Activated naive CD4-positive, alpha-beta T cell treated with anti-CD3 and anti-CD28 coated beads, Interleukin-2, amount 50 U/mL, for 72 hours (primary cell): ENCODE results near the gene ASIC4. TPM values are rescaled to one million over a fixed set of nuclear protein-coding genes. Genes with fewer than 3 reads are reported as not detected.
A peak's percentile ranks its signal among the peaks of the same experiment; 100 is the strongest.

Experiments used
- ATAC-seq, 2 donors: fragments of 150-1000 bp; cut with Tn5 transposase; 2 replicates each; pipeline ENCODE4 v1.10.0; 2021; ENCODE audit warnings: mild to moderate bottlenecking in 2 of 2, moderate library complexity in 2 of 2
- DNase-seq, 2 donors: peaks; one replicate each; pipeline ENCODE4 v3.0.0; 2021 to 2022; ENCODE audit warnings: low spot score in 2 of 2
- H3K27ac Mint-ChIP-seq, 2 donors: one replicate each; pipeline ENCODE4 v1.8.0; 2022; ENCODE audit warnings: mild to moderate bottlenecking in 2 of 2, mixed read lengths in 2 of 2
- H3K36me3 Mint-ChIP-seq, 2 donors: one replicate each; pipeline ENCODE4 v1.8.0; 2022; ENCODE audit warnings: mixed read lengths in 2 of 2
- H3K9me3 Mint-ChIP-seq, 2 donors: one replicate each; pipeline ENCODE4 v1.8.0; 2022; ENCODE audit warnings: mixed read lengths in 2 of 2
- total RNA-seq, 2 donors: library from RNA; stranded (reverse); gene quantifications; one replicate each; pipeline ENCODE4 v1.2.3, GENCODE V29; 2022

ASIC4 gene
- total RNA-seq, 2 donors from 2014 or later: 0.16 to 0.98 TPM

DNA sequence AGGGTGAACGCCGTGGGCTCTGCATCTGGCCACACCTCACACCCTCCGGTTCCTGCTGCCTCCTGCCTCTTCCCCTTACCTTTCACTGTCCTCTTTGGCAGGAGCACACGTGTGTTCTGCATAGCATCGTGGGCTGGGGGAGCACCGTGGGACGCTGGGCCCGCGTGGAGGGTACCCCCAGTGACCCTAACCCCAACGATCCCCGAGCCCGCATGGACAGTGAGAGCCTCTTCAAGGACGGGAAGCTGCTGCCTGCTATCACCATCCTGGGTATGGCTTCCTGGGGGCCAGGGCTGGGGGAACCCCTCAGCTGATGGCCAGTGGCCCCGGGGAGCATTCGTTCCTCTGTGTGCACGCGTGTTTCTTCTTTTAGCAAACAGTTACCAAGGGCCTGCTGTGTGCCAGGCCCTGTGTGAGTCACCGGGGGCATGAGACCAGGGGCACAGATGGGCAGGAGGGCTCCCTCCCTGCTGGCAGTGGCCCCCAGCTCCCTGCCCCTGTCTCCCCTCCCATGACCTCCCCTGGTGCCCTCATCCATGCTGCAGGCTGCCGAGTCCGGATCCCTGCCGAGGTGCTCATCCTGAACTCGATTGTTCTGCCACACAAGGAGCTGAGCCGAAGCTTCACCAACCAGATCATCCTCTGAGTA, 8.0 kb upstream of the ASIC4 start:
- Mint-ChIP-seq H3K9me3 (no peaks in the 10 kb centered on the region), H3K27ac (no peak overlapping the region), H3K36me3 (no peaks in the 10 kb centered on the region)
- no peak for DNase-seq
- no peak for ATAC-seq

DNA sequence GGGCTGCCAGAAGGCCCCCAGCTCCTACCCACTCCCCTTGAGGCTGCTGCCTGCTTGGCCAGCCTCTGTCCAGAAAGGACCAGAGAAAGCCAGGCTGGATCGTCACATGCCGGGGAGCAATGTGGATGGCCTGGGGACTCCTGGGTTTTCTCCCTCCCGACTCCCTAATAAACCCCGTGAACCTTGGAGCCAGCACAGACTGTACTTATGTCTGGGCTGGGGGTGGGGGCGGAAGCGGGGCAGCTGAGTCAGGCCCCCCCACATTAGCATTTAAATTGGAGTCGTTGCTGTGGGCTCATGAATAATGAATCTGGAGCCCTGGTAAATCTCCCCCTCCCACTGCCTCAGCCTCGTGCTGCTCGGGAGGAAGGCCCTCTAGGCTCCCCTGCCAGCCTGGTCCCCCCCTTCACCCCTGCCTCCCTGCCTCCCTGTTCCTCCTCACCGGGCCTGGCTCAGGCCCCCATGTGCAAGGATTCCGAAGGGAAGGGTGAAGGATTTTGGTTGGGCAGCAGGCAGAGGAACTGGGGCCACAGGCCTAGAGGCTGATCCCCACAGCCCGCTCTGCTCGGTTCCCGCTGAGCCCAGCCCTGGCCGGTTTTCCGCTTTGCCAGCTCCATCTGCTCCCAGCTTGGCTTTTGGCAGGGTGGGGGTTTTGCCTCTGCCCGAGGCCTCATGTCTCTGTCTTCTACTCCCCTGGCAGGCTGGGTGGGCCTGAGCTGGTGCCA, 7.3 kb upstream of the ASIC4 start:
- ATAC-seq (no peak), DNase-seq (no peak)
- no peaks in the 10 kb centered on the region for H3K9me3 Mint-ChIP-seq
- H3K36me3 Mint-ChIP-seq: no peaks in the 10 kb centered on the region
- no peak overlapping the region for H3K27ac Mint-ChIP-seq

DNA sequence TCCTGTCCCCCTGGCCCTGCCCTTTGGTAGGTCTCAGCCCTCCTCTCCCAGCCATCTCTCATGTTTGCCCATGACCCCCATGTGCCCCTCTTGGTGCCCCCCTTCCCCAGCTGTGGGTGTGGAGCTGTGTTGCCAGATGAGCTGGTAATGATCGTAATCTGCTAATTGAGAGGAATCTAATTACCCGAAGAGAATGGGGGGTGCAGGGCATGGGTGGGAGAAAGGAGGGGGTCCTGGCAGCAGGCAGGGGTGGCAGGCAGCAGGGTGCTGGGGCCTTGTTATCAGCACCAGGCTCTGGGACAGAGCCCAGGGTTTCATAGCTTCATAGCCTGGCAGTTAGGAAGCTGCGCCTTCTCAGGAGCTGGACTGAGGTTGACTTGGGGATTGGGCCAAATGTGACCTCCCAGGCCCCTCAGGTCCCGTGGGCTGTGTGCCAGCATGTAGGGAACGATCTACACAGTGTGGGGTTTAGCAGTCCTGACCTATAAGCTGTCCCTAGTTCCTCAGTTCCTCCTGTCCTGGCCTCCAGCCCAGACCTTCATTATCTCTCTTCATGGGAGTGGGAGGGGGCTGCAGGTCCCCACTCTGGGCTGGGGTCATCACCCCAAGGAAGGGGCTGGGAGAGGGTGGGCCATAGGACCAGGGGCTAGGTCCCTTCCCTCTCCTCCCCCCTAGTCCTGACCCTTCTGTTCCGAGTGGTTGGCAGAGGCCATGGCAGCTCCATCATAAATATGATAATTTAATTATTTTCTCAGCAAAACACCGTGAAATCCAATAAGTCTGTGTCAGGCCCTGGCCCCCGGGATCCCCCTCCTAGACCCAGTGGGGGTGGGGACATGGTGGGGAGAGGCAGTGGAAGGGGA, 6.5 kb upstream of the ASIC4 start:
- Mint-ChIP-seq H3K36me3 (no peaks in the 10 kb centered on the region), H3K27ac (no peak overlapping the region), H3K9me3 (no peaks in the 10 kb centered on the region)
- ATAC-seq: no peak
- no peak for DNase-seq

DNA sequence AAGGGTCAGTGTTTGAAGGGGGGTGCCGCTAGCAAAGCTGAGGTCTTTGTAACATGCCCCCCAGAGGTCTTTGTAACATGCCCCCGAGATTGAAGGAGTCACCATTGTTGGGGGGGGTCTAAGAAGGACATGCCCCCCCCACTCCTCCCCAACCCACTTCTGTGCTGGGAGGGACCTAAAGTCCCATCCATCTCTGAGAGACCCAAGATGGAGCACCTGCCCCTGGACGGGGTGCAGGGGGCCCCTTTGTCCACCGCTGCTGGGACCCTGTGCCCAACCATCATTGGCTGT, 5.9 kb upstream of the ASIC4 start:
- no peaks in the 10 kb centered on the region for H3K36me3 Mint-ChIP-seq
- no peak overlapping the region for H3K27ac Mint-ChIP-seq
- no peak for DNase-seq
- no peak for ATAC-seq
- no peaks in the 10 kb centered on the region for H3K9me3 Mint-ChIP-seq

DNA sequence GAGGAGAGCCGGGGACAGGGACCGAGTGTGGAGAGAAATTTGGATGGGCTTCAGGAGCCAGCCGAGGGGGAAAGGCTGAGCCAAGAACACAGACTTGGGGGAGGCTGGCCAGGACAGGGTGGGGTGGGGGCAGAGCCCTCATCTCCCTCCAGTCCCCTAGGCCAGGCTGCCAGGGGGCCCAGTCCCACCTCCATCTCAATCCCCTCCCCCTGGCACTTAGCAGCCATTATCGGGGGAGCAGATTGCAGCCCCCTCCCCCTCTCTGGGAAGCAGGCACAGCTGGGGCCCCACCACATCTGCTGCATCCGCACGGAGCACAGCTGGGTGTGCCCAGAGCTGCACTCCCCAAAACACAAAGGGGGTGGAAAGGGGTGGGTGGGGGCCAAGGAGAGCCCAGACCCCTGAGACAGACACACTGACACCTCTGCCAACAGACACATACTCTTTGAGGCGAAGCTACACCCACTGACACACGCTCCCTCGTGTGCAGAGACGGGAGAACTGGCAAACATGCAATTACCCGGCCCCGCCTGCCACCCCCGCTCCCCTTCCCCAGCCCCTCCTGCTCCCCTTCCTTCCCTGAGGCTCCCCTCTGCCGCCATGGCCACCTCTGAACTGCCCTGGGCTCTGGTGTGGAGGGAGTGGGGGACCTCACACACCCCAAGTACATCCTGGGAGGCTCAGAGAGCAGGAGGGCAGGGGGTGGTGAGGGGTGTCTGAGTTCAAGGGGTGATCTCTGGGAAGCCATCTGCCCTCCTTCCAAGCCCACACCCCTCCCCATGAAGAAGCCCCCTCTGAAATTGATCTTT, 5.1 kb upstream of the ASIC4 start:
- Mint-ChIP-seq H3K27ac (no peak overlapping the region), H3K9me3 (no peaks in the 10 kb centered on the region), H3K36me3 (no peaks in the 10 kb centered on the region)
- ATAC-seq (peak; percentile 42 to 51), DNase-seq (no peak)

DNA sequence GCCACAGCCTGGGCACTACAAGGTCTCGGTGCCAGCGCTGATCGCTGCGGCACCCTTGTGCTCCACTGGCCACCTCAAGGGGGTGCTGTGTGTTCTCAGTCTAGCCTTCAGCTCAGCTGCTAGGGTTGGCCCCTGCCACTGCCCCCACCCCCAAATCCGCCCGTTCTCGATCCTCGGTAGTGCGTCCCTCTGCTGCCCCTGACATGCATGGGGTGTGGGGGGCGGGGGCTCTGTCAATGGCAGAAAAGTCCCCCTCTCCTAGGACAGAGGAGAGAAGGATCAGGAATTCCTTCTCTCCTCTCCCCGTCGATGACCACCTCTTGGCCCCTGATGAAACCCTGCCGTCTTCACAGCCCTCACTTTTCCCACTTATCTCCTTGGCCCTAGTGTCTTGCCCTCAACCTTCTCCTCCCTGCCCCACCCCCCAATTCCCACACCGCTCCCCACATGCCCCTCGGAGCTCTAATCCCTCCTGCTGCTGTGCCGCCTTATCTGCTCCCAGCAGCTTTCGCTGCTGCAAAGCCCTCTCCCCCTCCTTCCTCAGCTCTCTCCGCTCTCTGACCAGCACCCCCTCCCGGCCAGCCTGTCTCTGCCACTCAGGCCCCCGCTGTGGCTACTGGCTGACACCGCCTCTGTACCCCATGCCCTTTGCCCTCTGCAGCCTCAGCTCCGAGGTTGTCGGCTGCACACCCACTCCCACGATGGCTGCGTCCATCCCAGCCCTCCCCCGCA, 4.3 kb upstream of the ASIC4 start:
- no peaks in the 10 kb centered on the region for H3K9me3 Mint-ChIP-seq
- DNase-seq (peak in 1 of 2 donors; percentile 68), ATAC-seq (peak; percentile 77 to 89)
- no peaks in the 10 kb centered on the region for H3K36me3 Mint-ChIP-seq
- H3K27ac Mint-ChIP-seq: no peak overlapping the region

DNA sequence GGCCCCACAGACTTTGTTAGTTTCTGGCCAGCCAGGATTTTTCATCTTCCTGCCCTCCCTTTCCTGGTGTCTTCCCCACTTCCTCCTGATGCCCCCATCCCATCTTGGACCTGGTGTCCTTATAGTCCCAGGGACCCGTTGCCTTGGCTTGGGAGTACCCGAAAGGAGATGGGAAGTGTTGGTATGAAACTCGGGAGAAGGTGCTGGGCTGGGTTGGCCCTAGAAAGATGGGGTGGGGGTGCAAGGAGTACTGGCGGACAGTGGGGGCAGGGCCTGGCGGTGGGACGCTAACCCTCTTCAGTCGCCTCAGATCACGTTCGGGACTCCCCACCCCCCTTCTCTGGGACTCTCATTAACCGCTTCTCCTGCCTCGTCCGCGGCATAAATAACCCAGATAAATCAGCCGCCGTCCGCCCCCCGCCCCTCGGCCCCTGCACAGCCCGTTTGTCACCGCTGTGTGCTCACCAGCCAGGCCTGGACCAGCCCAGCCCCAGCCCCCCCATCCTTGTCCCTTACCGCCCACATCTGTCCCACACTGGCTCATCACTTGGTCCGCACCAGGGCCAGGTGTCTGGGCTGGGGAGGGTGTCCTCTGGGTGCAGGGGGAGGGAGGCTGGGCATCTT, 3.7 kb upstream of the ASIC4 start:
- Mint-ChIP-seq H3K27ac (no peak overlapping the region), H3K36me3 (no peaks in the 10 kb centered on the region)
- ATAC-seq: no peak

DNA sequence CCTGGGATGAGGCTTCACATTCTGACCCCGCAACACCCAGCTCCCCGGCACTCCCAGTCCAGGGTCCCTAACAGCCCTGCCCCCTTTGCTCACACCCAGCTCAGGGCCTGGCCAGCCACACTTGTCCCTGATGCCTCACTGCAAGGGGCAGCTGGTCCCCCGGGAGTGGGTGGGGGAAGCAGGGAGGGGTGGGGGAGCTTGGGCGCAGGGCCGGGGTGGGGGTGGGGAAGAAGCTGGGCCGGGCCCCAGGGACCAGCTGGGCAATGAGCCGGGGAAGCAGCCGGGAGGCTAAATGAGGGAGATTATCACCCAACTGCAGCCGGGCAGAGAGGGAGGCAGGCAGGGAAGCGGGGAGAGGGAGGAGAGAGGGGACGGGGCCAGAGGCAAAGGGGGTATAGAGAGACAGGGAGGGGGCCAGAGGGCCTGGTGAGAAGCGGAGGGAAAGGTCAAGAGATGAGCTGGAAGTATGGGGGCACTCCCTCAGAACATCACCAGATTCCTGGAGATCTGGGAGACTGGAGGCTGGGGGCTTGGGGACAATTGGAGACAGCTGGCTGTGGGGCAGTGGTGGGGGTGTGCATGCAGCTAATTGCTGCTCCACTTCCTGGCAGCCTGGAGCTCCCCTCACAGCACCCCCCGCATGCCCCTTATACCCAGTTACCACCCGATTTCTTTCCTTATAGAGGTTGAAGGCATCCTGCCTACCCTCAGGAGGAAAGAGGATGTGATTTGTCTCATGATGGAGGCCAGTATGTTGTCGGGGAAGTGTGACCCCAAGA, 2.5 kb upstream of the ASIC4 start:
- H3K27ac Mint-ChIP-seq: no peak overlapping the region
- no peak for ATAC-seq
- H3K36me3 Mint-ChIP-seq: no peaks in the 10 kb centered on the region
- DNase-seq: no peak
- no peaks in the 10 kb centered on the region for H3K9me3 Mint-ChIP-seq

More for the DNA sequence above, 3.7 kb upstream of the ASIC4 start:
- DNase-seq: no peak
- H3K9me3 Mint-ChIP-seq: no peaks in the 10 kb centered on the region

DNA sequence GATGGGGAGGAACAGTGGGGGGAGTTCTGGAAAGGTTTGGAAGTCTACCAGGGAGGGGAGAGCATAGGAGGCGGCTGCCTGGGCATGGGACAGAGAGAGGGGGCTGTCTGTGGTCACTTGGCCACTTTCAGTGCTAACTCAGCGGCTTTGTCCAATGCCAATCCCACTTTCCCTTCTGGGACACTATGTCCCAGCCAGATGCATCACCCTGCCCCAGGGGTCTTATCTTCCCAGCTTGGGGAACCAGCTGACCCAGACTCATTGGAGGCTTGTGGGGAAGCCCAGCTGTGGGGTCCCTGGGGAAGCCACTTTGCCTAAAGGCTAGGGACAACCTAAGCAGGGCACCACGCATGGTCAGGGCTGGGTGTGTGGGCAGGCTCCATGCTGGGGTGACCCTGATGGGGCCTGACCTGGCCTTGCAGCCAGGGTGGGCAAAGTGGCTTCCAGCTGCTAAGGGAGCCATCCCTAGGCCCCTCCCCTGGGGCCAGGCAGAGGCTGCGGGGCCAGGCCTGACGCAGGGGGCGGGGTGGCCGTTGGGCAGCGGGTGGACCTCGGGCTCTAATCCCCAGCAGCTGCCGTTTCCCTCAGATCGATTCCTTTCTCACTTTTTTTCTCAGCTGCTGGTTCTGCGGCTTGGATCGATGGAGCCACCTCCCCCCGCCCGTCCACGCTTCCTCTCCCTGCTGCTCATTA, 1.6 kb upstream of the ASIC4 start:
- ATAC-seq: no peak
- no peak for DNase-seq
- H3K36me3 Mint-ChIP-seq: no peaks in the 10 kb centered on the region
- H3K9me3 Mint-ChIP-seq: no peaks in the 10 kb centered on the region
- H3K27ac Mint-ChIP-seq: no peak overlapping the region

DNA sequence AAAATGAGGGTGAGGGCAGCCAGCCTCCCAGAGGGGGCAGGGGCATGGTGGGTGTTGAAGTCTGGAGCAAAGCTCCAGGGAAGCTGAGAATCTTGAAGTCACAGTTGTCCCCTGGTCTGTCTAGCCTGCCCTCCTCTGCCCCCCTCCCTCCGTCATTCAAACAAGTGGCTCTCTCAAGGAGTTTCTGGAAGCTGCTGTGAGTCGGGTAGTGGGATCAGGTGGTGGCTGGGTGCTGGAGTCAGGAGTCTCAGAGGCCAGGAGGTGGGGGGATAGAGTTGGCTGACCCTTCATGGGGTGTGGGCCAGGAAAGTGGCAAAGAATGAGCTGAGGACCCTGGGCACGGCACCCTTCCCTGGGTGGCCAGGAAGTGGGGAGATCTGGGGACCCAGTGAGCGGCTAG, 495 bp upstream of the ASIC4 start:
- no peak for DNase-seq
- ATAC-seq: no peak
- no peak overlapping the region for H3K27ac Mint-ChIP-seq
- no peaks in the 10 kb centered on the region for H3K9me3 Mint-ChIP-seq
- H3K36me3 Mint-ChIP-seq: no peaks in the 10 kb centered on the region

DNA sequence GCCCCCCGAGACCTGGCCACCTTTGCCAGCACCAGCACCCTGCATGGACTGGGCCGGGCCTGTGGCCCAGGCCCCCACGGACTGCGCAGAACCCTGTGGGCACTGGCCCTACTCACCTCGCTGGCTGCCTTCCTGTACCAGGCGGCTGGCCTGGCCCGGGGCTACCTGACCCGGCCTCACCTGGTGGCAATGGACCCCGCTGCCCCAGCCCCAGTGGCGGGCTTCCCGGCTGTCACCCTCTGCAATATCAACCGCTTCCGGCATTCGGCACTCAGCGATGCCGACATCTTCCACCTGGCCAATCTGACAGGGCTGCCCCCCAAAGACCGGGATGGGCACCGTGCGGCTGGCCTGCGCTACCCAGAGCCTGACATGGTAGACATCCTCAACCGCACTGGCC, 554 bp downstream of the ASIC4 start:
- Mint-ChIP-seq H3K36me3 (no peaks in the 10 kb centered on the region), H3K27ac (no peak overlapping the region), H3K9me3 (no peaks in the 10 kb centered on the region)
- DNase-seq (no peak), ATAC-seq (no peak)

DNA sequence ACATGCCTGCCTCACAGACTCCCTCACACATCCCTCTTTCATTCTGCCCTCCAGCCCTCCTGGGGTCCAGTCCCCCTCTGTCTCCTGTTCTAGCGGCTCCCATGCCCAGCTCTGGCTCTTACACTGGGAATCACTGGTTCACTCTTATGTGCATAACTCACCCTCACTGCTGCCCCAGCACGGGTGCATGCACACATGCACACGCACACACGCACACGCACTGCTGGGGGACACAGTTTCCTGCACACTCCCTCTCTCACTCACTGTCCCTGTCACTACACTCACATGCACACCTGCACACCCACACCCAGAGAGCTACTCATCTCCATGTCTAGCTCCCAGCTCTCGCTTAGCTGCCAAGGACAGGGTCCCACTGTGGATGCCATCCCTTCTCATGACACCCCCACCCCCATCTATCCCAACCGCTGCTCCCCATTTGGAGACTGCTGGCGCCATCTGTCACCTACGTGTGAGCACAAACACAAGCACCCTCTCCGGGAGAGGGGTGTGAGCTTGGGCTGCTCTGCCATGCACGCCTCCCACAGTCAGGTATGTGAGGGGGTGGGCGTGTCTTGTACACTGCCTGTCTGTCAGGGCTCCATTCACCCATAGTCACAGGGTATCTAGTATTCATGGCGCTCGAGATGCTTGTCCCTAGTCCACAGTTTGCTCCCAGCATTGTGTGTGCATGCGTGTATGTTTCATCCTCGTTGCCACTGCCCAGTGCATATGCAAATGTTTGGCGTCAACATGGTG, 1.8 kb downstream of the ASIC4 start:
- H3K36me3 Mint-ChIP-seq: no peaks in the 10 kb centered on the region
- H3K9me3 Mint-ChIP-seq: no peaks in the 10 kb centered on the region
- H3K27ac Mint-ChIP-seq: no peak overlapping the region
- ATAC-seq (no peak), DNase-seq (no peak)

DNA sequence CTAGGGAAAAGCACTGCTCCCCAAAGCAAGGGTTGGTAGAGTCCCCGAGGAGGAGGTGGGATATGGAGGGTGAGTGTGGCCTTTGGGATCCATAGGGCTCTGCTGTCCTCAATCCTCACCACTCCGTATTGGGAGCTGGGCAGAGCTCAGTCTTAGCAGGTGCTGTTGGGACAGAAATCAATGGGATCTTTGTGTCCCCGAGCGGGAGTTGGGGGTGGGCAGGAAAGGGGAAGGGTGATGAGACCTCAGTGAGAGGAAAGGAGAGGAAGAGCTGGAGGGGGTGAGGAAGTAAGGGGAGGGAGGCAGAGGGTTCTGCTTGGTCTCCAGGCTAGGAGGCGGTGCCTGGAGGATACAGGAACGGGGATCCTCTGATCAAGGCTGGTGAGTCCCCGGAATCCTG, 2.6 kb downstream of the ASIC4 start:
- DNase-seq: no peak
- H3K27ac Mint-ChIP-seq: no peak overlapping the region
- H3K9me3 Mint-ChIP-seq: no peaks in the 10 kb centered on the region
- no peaks in the 10 kb centered on the region for H3K36me3 Mint-ChIP-seq
- no peak for ATAC-seq
